Measurements from ENCODE around the gene DOCK4. TPM values are rescaled to one million over a fixed set of nuclear protein-coding genes. Genes with fewer than 3 reads are reported as not detected.

The DOCK4 gene
- total and polyA plus RNA-seq, 4 donors = 7.2 to 48.9 (median 12.8) TPM

DNA sequence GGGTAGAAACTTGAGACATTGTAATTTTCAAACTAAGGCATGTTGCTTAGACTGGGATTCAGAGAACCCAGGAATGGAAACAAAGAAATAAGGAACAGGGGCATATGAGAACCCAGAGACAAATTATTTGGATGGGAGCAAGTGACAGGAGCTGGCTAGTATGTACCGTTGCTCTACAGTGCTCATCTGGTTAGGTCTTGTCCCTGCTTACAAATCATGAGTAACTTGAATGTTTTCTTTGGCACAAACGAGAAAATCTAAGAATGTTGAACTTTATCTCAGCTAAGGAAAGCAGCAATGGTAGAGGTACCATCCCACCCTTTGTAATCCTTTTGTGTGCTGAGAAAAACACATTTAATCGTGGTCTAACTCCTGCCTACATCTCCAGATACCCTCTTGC lies 527.9 kb downstream of the DOCK4 start:
- TF ChIP-seq SP1 (IDR thresholded peaks at IDR 0.05) (no peak), FOXA2 (IDR thresholded peaks at IDR 0.05) (no peak), NR2F2 (IDR thresholded peaks at IDR 0.05) (no peak), YY1 (IDR thresholded peaks at IDR 0.05) (no peak), ATF3 (IDR thresholded peaks at IDR 0.05) (no peak), FOXA1 (IDR thresholded peaks at IDR 0.05) (no peak), TAF1 (conservative IDR thresholded peaks at IDR 0.05) (no peak), EGR1 (IDR thresholded peaks at IDR 0.05; ENCODE audit: low read depth in 2 of 2) (no peak), RXRA (IDR thresholded peaks at IDR 0.05) (no peak), JUND (IDR thresholded peaks at IDR 0.05) (no peak), GABPA (IDR thresholded peaks at IDR 0.05 in 1 of 2, conservative IDR thresholded peaks at IDR 0.05 in 1 of 2) (no peak), HNF4G (IDR thresholded peaks at IDR 0.05) (no peak), RAD21 (IDR thresholded peaks at IDR 0.05) (no peak), MAX (IDR thresholded peaks at IDR 0.05) (no peak), HNF4A (conservative IDR thresholded peaks at IDR 0.05) (no peak)
- TF ChIP-seq, protein P1, sequence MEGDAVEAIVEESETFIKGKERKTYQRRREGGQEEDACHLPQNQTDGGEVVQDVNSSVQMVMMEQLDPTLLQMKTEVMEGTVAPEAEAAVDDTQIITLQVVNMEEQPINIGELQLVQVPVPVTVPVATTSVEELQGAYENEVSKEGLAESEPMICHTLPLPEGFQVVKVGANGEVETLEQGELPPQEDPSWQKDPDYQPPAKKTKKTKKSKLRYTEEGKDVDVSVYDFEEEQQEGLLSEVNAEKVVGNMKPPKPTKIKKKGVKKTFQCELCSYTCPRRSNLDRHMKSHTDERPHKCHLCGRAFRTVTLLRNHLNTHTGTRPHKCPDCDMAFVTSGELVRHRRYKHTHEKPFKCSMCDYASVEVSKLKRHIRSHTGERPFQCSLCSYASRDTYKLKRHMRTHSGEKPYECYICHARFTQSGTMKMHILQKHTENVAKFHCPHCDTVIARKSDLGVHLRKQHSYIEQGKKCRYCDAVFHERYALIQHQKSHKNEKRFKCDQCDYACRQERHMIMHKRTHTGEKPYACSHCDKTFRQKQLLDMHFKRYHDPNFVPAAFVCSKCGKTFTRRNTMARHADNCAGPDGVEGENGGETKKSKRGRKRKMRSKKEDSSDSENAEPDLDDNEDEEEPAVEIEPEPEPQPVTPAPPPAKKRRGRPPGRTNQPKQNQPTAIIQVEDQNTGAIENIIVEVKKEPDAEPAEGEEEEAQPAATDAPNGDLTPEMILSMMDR (IDR thresholded peaks at IDR 0.05; ENCODE audit: low read depth, low read length, missing input control) = no peak
- TF ChIP-seq, protein P2, sequence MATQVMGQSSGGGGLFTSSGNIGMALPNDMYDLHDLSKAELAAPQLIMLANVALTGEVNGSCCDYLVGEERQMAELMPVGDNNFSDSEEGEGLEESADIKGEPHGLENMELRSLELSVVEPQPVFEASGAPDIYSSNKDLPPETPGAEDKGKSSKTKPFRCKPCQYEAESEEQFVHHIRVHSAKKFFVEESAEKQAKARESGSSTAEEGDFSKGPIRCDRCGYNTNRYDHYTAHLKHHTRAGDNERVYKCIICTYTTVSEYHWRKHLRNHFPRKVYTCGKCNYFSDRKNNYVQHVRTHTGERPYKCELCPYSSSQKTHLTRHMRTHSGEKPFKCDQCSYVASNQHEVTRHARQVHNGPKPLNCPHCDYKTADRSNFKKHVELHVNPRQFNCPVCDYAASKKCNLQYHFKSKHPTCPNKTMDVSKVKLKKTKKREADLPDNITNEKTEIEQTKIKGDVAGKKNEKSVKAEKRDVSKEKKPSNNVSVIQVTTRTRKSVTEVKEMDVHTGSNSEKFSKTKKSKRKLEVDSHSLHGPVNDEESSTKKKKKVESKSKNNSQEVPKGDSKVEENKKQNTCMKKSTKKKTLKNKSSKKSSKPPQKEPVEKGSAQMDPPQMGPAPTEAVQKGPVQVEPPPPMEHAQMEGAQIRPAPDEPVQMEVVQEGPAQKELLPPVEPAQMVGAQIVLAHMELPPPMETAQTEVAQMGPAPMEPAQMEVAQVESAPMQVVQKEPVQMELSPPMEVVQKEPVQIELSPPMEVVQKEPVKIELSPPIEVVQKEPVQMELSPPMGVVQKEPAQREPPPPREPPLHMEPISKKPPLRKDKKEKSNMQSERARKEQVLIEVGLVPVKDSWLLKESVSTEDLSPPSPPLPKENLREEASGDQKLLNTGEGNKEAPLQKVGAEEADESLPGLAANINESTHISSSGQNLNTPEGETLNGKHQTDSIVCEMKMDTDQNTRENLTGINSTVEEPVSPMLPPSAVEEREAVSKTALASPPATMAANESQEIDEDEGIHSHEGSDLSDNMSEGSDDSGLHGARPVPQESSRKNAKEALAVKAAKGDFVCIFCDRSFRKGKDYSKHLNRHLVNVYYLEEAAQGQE (IDR thresholded peaks at IDR 0.05) = no peak
- TF ChIP-seq, protein P3, sequence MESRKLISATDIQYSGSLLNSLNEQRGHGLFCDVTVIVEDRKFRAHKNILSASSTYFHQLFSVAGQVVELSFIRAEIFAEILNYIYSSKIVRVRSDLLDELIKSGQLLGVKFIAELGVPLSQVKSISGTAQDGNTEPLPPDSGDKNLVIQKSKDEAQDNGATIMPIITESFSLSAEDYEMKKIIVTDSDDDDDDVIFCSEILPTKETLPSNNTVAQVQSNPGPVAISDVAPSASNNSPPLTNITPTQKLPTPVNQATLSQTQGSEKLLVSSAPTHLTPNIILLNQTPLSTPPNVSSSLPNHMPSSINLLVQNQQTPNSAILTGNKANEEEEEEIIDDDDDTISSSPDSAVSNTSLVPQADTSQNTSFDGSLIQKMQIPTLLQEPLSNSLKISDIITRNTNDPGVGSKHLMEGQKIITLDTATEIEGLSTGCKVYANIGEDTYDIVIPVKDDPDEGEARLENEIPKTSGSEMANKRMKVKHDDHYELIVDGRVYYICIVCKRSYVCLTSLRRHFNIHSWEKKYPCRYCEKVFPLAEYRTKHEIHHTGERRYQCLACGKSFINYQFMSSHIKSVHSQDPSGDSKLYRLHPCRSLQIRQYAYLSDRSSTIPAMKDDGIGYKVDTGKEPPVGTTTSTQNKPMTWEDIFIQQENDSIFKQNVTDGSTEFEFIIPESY (IDR thresholded peaks at IDR 0.05) = no peak
- H3K9ac ChIP-seq (ENCODE audit: low read depth in 1 of 2, low read length in 2 of 2) = no peak overlapping the region
- H3K36me3 ChIP-seq (ENCODE audit: control insufficient read depth in 4 of 4, insufficient read depth in 3 of 4, low read depth in 1 of 4, low read length in 3 of 4) = no peaks in the 10 kb centered on the region
- no peaks in the 10 kb centered on the region for H3K4me1 ChIP-seq (ENCODE audit: control insufficient read depth in 4 of 4, insufficient read depth in 4 of 4, low read length in 3 of 4)
- WGBS = 48% methylated on average over 3 of the region's 3 CpGs
- DNase-seq (ENCODE audit: low spot score) = no peak
- H3K27me3 ChIP-seq (ENCODE audit: control insufficient read depth in 4 of 4, insufficient read depth in 4 of 4, low read length in 3 of 4) = no peaks in the 10 kb centered on the region
- no peaks in the 10 kb centered on the region for H3K9me3 ChIP-seq (ENCODE audit: control insufficient read depth in 4 of 4, low read length in 3 of 4)
- H3K27ac ChIP-seq (ENCODE audit: low read depth in 1 of 2, low read length in 2 of 2) = no peak overlapping the region
- no peak overlapping the region for H3K4me3 ChIP-seq (ENCODE audit: low read depth in 1 of 3, low read length in 3 of 3)

Measured in liver (tissue), 9 donors.